NCI-H446 treated with DMSO at 0.1 percent for 48 hours (cell line): ENCODE data around the gene UNCX.
"Not testable (repeated sequence)": the region's sequence is repeated elsewhere in the genome, so short reads cannot be mapped to it uniquely, and the experiment has no call there.

ENCODE experiments used
- DNase-seq: peaks from one replicate; lab custom pipeline; 2025; lab: John Stamatoyannopoulos, UW

UNCX gene

GRCh38 chr7:1278543-1278942 is 45.9 kb downstream of the UNCX start:
- DNase-seq = no peak

DNA sequence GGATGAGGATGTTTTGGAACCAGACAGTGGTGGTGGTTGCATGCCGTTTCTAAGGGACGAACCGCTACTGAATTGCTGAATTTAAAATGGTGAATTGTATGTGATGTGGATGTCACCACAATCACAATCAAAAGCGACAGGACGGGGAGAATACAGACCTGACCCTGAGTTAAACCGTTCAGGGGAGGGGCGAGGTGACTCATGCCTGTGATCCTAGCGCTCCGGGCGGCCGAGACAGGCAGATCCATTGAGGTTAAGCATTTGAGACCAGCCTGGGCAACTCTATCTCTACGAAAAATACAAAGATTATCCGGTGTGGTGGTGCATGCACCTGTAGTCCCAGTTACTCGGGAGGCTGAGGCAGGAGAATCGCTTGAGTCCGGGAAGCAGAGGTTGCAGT is 46.4 kb downstream of the UNCX start:
- no peak for DNase-seq

DNA sequence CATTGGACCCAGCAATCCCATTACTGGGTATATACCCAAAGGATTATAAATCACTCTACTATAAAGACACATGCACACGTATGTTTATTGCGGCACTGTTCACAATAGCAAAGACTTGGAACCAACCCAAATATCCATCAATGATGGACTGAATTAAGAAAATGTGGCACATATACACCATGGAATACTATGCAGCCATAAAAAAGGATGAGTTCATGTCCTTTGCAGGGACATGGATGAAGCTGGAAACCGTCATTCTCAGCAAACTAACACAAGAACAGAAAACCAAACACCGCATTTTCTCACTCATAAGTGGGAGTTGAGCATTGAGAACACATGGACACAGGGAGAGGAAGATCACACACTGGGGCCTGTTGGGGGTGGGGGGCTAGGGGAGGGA is 47.2 kb downstream of the UNCX start:
- not testable (repeated sequence) for DNase-seq

- DNase-seq = no peak
These were observed 48.4 kb downstream of the UNCX start for GRCh38 chr7:1281068-1281467.

- no peak for DNase-seq
These were observed 50.0 kb downstream of the UNCX start for GRCh38 chr7:1282679-1283078.

DNA sequence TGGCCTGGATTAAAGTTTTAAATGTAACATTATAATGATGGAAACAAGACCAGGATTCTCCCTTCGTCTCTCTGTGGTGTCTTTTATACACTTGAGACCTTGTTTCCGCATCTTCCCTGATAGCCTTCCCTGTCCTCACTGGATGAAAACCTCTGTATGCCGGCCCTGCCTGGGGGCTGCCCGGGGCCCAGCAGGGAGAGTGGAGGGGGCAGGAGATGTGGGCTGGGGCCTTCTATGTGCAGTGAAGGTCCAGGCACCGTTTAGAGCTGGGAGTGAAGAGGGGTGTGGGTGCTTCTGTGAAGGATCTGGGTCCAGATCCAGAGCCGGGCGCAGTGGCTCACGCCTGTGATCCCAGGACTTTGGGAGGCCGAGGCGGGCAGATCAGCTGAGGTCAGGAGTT is 50.7 kb downstream of the UNCX start:
- no peak for DNase-seq

GRCh38 chr7:1283941-1284742 is 51.5 kb downstream of the UNCX start:
- no peak for DNase-seq

- no peak for DNase-seq
These were observed 52.2 kb downstream of the UNCX start for GRCh38 chr7:1284743-1285458.

DNA sequence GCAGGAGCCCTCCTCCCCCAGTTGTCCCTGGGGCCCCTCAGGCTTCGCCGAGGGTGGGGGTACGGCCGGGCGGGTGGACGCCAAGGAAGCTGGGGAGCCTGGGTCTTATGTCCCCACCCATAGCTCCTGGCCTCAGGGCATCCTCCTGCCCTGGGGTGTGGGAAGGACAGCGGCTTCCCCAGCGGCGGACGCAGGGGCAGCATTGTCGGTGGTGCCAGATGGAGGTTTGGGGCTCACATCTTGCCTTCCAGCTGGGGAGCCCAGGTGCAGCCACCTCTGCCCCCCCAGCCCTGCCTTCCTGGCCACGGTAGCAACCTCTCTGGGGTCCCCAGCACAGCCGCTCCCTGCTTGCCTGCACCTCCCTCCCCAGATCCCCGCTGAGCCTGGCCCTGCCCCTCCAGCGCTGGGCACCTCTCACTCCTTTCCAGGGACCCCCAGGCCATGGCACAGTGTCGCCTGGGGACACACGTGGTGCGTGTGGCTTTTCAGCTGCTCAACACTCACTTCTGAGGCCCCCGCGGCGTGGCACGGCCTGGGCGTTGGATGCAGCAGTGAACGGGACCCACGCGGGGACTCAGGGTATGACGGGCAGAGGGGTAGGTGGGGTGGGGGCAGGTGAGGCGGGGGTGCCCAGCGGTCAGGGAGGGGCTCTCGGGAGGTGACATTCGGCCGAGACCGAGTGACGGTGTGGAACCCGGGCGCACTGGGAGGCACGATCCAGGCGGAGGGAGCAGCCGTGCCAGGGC is 53.1 kb downstream of the UNCX start:
- DNase-seq = no peak
